Measurements from ENCODE around the gene CNTN5.

The CNTN5 gene

DNA sequence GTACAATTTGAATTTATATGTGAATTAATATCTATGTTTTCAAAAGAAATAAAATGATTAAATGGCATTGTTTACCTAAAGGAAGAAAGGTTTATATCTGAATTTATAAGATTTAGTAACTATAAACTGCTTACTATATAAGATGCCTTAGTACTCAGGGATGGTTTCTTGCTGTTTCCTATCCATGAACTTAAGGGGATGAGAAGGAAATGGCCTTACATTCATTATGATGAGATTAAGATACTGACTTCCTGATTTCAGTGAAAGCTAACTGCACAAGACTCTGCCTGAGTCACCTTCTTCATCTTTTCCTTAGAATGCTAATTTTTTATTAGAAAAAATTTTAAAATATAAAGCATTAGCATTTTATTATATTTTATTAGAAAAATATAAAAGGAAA is 1060.1 kb downstream of the CNTN5 start:
- no peak for TF ChIP-seq ESRRG (CRISPR knock-in tag; IDR thresholded peaks at IDR 0.05)
- no peak for TF ChIP-seq TOX (CRISPR knock-in tag; IDR thresholded peaks at IDR 0.05; ENCODE audit: borderline replicate concordance)
- no peak for TF ChIP-seq ISL1 (CRISPR knock-in tag; IDR thresholded peaks at IDR 0.05)
- no peak for TF ChIP-seq ZFP3 (CRISPR knock-in tag; IDR thresholded peaks at IDR 0.05)
- TF ChIP-seq ZC3H10 (CRISPR knock-in tag; IDR thresholded peaks at IDR 0.05) = no peak
- TF ChIP-seq SNAI2 (CRISPR knock-in tag; IDR thresholded peaks at IDR 0.05) = no peak
- TF ChIP-seq, protein P1, sequence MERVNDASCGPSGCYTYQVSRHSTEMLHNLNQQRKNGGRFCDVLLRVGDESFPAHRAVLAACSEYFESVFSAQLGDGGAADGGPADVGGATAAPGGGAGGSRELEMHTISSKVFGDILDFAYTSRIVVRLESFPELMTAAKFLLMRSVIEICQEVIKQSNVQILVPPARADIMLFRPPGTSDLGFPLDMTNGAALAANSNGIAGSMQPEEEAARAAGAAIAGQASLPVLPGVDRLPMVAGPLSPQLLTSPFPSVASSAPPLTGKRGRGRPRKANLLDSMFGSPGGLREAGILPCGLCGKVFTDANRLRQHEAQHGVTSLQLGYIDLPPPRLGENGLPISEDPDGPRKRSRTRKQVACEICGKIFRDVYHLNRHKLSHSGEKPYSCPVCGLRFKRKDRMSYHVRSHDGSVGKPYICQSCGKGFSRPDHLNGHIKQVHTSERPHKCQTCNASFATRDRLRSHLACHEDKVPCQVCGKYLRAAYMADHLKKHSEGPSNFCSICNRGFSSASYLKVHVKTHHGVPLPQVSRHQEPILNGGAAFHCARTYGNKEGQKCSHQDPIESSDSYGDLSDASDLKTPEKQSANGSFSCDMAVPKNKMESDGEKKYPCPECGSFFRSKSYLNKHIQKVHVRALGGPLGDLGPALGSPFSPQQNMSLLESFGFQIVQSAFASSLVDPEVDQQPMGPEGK (CRISPR knock-in tag; IDR thresholded peaks at IDR 0.05; ENCODE audit: borderline replicate concordance) = no peak
- TF ChIP-seq, protein P2, sequence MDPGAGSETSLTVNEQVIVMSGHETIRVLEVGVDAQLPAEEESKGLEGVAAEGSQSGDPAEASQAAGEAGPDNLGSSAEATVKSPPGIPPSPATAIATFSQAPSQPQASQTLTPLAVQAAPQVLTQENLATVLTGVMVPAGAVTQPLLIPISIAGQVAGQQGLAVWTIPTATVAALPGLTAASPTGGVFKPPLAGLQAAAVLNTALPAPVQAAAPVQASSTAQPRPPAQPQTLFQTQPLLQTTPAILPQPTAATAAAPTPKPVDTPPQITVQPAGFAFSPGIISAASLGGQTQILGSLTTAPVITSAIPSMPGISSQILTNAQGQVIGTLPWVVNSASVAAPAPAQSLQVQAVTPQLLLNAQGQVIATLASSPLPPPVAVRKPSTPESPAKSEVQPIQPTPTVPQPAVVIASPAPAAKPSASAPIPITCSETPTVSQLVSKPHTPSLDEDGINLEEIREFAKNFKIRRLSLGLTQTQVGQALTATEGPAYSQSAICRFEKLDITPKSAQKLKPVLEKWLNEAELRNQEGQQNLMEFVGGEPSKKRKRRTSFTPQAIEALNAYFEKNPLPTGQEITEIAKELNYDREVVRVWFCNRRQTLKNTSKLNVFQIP (CRISPR knock-in tag; IDR thresholded peaks at IDR 0.05; ENCODE audit: borderline replicate concordance, low read depth) = no peak
- TF ChIP-seq ZFP30 (CRISPR knock-in tag; IDR thresholded peaks at IDR 0.05) = no peak
- no peak for TF ChIP-seq TCF4 (CRISPR knock-in tag; IDR thresholded peaks at IDR 0.05; ENCODE audit: borderline replicate concordance)
- no peak for TF ChIP-seq OSR1 (CRISPR knock-in tag; IDR thresholded peaks at IDR 0.05)
- TF ChIP-seq ZNF8 (CRISPR knock-in tag; IDR thresholded peaks at IDR 0.05) = no peak
- TF ChIP-seq BACH2 (CRISPR knock-in tag; IDR thresholded peaks at IDR 0.05; ENCODE audit: borderline replicate concordance) = no peak
- TF ChIP-seq ARNTL (CRISPR knock-in tag; IDR thresholded peaks at IDR 0.05; ENCODE audit: borderline replicate concordance, low read depth) = no peak
- no peak for ATAC-seq

DNA sequence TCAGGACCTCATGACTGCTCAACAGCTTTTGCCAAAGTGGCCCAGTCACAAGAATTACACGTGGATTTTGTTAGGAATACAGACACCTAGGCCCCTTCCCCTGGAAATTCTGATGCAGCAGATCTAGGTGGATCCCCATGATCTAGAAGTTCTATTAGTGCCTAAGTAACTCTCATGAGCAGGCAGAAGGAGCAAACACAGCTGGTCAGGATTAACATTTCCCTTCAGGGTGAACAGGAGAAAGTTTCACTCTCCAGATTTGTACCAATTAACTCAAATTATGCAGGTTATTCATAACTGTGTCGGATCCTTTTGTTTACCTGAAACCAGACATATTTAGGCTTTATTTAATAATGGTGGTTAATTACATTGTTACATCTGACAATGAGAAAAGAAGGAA is 1072.9 kb downstream of the CNTN5 start:
- no peak for ATAC-seq
- TF ChIP-seq, protein P3, sequence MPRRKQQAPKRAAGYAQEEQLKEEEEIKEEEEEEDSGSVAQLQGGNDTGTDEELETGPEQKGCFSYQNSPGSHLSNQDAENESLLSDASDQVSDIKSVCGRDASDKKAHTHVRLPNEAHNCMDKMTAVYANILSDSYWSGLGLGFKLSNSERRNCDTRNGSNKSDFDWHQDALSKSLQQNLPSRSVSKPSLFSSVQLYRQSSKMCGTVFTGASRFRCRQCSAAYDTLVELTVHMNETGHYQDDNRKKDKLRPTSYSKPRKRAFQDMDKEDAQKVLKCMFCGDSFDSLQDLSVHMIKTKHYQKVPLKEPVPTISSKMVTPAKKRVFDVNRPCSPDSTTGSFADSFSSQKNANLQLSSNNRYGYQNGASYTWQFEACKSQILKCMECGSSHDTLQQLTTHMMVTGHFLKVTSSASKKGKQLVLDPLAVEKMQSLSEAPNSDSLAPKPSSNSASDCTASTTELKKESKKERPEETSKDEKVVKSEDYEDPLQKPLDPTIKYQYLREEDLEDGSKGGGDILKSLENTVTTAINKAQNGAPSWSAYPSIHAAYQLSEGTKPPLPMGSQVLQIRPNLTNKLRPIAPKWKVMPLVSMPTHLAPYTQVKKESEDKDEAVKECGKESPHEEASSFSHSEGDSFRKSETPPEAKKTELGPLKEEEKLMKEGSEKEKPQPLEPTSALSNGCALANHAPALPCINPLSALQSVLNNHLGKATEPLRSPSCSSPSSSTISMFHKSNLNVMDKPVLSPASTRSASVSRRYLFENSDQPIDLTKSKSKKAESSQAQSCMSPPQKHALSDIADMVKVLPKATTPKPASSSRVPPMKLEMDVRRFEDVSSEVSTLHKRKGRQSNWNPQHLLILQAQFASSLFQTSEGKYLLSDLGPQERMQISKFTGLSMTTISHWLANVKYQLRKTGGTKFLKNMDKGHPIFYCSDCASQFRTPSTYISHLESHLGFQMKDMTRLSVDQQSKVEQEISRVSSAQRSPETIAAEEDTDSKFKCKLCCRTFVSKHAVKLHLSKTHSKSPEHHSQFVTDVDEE (CRISPR knock-in tag; IDR thresholded peaks at IDR 0.05) = no peak
- TF ChIP-seq BACH2 (CRISPR knock-in tag; IDR thresholded peaks at IDR 0.05; ENCODE audit: borderline replicate concordance) = no peak
- no peak for TF ChIP-seq GLIS3 (CRISPR knock-in tag; IDR thresholded peaks at IDR 0.05)
- TF ChIP-seq SNAI2 (CRISPR knock-in tag; IDR thresholded peaks at IDR 0.05) = no peak
- TF ChIP-seq ISL1 (CRISPR knock-in tag; IDR thresholded peaks at IDR 0.05) = no peak
- TF ChIP-seq, protein P2 (CRISPR knock-in tag; IDR thresholded peaks at IDR 0.05; ENCODE audit: borderline replicate concordance, low read depth) = no peak
- TF ChIP-seq CSDC2 (CRISPR knock-in tag; IDR thresholded peaks at IDR 0.05) = no peak
- TF ChIP-seq ZNF8 (CRISPR knock-in tag; IDR thresholded peaks at IDR 0.05) = no peak
- TF ChIP-seq ZNF70 (CRISPR knock-in tag; IDR thresholded peaks at IDR 0.05) = no peak
- no peak for TF ChIP-seq ZFP30 (CRISPR knock-in tag; IDR thresholded peaks at IDR 0.05)
- TF ChIP-seq, protein P4, sequence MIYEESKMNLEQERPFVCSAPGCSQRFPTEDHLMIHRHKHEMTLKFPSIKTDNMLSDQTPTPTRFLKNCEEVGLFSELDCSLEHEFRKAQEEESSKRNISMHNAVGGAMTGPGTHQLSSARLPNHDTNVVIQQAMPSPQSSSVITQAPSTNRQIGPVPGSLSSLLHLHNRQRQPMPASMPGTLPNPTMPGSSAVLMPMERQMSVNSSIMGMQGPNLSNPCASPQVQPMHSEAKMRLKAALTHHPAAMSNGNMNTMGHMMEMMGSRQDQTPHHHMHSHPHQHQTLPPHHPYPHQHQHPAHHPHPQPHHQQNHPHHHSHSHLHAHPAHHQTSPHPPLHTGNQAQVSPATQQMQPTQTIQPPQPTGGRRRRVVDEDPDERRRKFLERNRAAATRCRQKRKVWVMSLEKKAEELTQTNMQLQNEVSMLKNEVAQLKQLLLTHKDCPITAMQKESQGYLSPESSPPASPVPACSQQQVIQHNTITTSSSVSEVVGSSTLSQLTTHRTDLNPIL (CRISPR knock-in tag; IDR thresholded peaks at IDR 0.05; ENCODE audit: low read depth) = no peak
- no peak for TF ChIP-seq ZNF565 (CRISPR knock-in tag; conservative IDR thresholded peaks at IDR 0.05; ENCODE audit: low read depth)
- no peak for TF ChIP-seq TCF4 (CRISPR knock-in tag; IDR thresholded peaks at IDR 0.05; ENCODE audit: borderline replicate concordance)

DNA sequence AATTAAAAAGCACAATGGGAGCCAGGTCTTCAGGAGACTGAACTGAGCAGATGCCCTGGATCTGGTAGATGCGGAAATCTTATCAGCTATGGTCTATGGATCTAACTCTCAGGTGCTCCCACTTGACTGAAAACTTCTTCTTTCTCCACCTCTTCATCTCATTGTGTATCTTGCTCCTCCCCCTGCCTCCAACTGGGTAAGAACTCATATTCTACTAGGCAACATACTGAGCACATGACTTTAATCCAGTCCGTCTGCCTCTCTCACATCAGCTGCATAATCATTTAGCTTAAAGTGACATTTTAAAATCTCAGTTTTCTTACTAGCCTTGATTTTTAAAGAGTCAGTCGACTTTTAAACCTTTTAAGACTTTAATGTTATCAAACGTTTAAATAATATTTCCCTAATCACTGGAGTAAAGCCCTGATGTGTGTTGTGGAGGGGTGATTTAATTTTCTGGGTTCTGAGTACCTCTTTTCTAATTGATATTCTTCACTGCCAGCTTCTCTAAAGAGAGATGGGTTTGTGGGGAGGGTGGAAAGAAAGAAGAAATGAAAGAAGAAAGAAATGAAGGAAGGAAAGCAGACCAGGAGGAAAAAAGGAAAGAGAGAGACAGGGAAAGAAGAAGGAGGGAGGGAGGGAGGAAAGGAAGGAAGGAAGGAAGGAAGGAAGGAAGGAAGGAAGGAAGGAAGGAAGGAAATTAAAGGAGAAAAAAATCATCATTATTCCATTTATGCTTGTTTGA is 1073.5 kb downstream of the CNTN5 start:
- ATAC-seq = no peak
- TF ChIP-seq ZFP3 (CRISPR knock-in tag; IDR thresholded peaks at IDR 0.05) (no peak), ZC3H10 (CRISPR knock-in tag; IDR thresholded peaks at IDR 0.05) (no peak), PPARA (CRISPR knock-in tag; IDR thresholded peaks at IDR 0.05; ENCODE audit: borderline replicate concordance) (no peak), ARNTL (CRISPR knock-in tag; IDR thresholded peaks at IDR 0.05; ENCODE audit: borderline replicate concordance, low read depth) (no peak), OSR1 (CRISPR knock-in tag; IDR thresholded peaks at IDR 0.05) (no peak), TCF4 (CRISPR knock-in tag; IDR thresholded peaks at IDR 0.05; ENCODE audit: borderline replicate concordance) (no peak), RARB (CRISPR knock-in tag; IDR thresholded peaks at IDR 0.05) (no peak), GLIS3 (CRISPR knock-in tag; IDR thresholded peaks at IDR 0.05) (no peak), ESRRG (CRISPR knock-in tag; IDR thresholded peaks at IDR 0.05) (no peak), ISL1 (CRISPR knock-in tag; IDR thresholded peaks at IDR 0.05) (no peak)
- TF ChIP-seq, protein P4 (CRISPR knock-in tag; IDR thresholded peaks at IDR 0.05; ENCODE audit: low read depth) = no peak
- TF ChIP-seq, protein P5, sequence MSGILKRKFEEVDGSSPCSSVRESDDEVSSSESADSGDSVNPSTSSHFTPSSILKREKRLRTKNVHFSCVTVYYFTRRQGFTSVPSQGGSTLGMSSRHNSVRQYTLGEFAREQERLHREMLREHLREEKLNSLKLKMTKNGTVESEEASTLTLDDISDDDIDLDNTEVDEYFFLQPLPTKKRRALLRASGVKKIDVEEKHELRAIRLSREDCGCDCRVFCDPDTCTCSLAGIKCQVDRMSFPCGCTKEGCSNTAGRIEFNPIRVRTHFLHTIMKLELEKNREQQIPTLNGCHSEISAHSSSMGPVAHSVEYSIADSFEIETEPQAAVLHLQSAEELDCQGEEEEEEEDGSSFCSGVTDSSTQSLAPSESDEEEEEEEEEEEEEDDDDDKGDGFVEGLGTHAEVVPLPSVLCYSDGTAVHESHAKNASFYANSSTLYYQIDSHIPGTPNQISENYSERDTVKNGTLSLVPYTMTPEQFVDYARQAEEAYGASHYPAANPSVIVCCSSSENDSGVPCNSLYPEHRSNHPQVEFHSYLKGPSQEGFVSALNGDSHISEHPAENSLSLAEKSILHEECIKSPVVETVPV (CRISPR knock-in tag; IDR thresholded peaks at IDR 0.05) = no peak

Data from SK-N-SH treated with all-trans-retinoic acid at 6 μM for 48 hours (cell line).